OCI-LY1 (cell line): ENCODE results near the gene EFNA4.

Source experiments
- H2AFZ ChIP-seq: fragments of 200-600 bp; sonication (generic), shearing (Covaris generic); 2 replicates; pipeline ENCODE4 v1.6.0; 2014; ENCODE audit warnings: antibody characterized with exemption, mild to moderate bottlenecking, low read length
- H3F3A ChIP-seq: fragments of 200-600 bp; sonication (generic), shearing (Covaris generic); 2 replicates; pipeline ENCODE4 v1.6.0; 2014; ENCODE audit warnings: mild to moderate bottlenecking, antibody characterized with exemption, low read length, moderate library complexity; ENCODE audit not compliant: insufficient read depth
- H3K27ac ChIP-seq: fragments of 200-600 bp; sonication (generic); 2 replicates; pipeline ENCODE4 v1.5.1; 2014; ENCODE audit warnings: low read length, mixed run types, mild to moderate bottlenecking, low read depth; ENCODE audit not compliant: poor library complexity, severe bottlenecking
- H3K27me3 ChIP-seq: fragments of 200-600 bp; sonication (generic); 2 replicates; pipeline ENCODE4 v1.6.0; 2014; ENCODE audit warnings: antibody characterized with exemption, mild to moderate bottlenecking, low read length, moderate library complexity; ENCODE audit not compliant: insufficient read depth
- H3K36me3 ChIP-seq: fragments of 200-600 bp; sonication (generic); 2 replicates; pipeline ENCODE4 v1.6.1; 2014; ENCODE audit warnings: mild to moderate bottlenecking, antibody characterized with exemption, low read length, moderate library complexity, mixed read lengths; ENCODE audit not compliant: insufficient read depth
- H3K4me1 ChIP-seq: fragments of 200-600 bp; sonication (generic); 2 replicates; pipeline ENCODE4 v1.5.1; 2014; ENCODE audit warnings: mild to moderate bottlenecking, low read length, moderate library complexity; ENCODE audit not compliant: insufficient read depth, severe bottlenecking
- H3K4me2 ChIP-seq: fragments of 200-600 bp; sonication (generic), shearing (Covaris generic); 2 replicates; pipeline ENCODE4 v1.6.1; 2014; ENCODE audit warnings: low read length
- H3K4me3 ChIP-seq: fragments of 200-600 bp; sonication (generic); 2 replicates; pipeline ENCODE4 v1.5.1; 2014; ENCODE audit warnings: low read length, low read depth, mild to moderate bottlenecking, mixed read lengths; ENCODE audit not compliant: poor library complexity, severe bottlenecking
- H3K79me2 ChIP-seq: fragments of 200-600 bp; shearing (Covaris generic); 2 replicates; pipeline ENCODE4 v1.6.1; 2016; ENCODE audit warnings: mixed run types, low read length, mixed read lengths; ENCODE audit not compliant: insufficient read depth
- H3K9ac ChIP-seq: fragments of 200-600 bp; sonication (generic), shearing (Covaris generic); 2 replicates; pipeline ENCODE4 v1.6.1; 2014; ENCODE audit warnings: mild to moderate bottlenecking, low read length, mixed read lengths
- H3K9me2 ChIP-seq: fragments of 200-600 bp; sonication (generic), shearing (Covaris generic); 2 replicates; pipeline ENCODE4 v1.6.1; 2014; ENCODE audit warnings: low read depth, mild to moderate bottlenecking, low read length, mixed read lengths
- H3K9me3 ChIP-seq: fragments of 200-600 bp; shearing (Covaris generic); 2 replicates; pipeline ENCODE4 v1.6.1; 2014; ENCODE audit warnings: low read length, mixed read lengths
- H4K20me1 ChIP-seq: fragments of 200-600 bp; sonication (generic), shearing (Covaris generic); 2 replicates; pipeline ENCODE4 v1.6.0; 2016; ENCODE audit warnings: mild to moderate bottlenecking, low read length; ENCODE audit not compliant: insufficient read depth
- CTCF ChIP-seq: fragments of 200-600 bp; sonication (generic), shearing (Covaris generic); IDR thresholded peaks from 2 replicates; pipeline ENCODE4 v1.5.1; 2017; ENCODE audit warnings: mild to moderate bottlenecking, antibody characterized with exemption, low read length, moderate library complexity, mixed read lengths
- EZH2 ChIP-seq: fragments of 200-600 bp; sonication (generic), shearing (Covaris generic); IDR thresholded peaks from 2 replicates; pipeline ENCODE4 v1.8.0; 2017; ENCODE audit warnings: borderline replicate concordance, mixed run types, mild to moderate bottlenecking, antibody characterized with exemption, low read length, moderate library complexity, mixed read lengths

Gene EFNA4

GRCh38 chr1:155070721-155071569 lies 7.4 kb downstream of the EFNA4 start:
- H3K4me3 ChIP-seq: peak overlapping the region; percentile 59
- H3K9ac ChIP-seq: peak overlapping the region; percentile 49
- H4K20me1 ChIP-seq: no peaks in the 10 kb centered on the region
- H3K4me2 ChIP-seq: peak overlapping the region; percentile 90
- TF ChIP-seq EZH2 (no peak), CTCF (peak; percentile 48)
- no peaks in the 10 kb centered on the region for H3F3A ChIP-seq
- no peaks in the 10 kb centered on the region for H3K79me2 ChIP-seq
- no peaks in the 10 kb centered on the region for H3K9me3 ChIP-seq
- peaks cover 22% of the 10 kb centered on the region for H3K4me1 ChIP-seq
- H3K9me2 ChIP-seq: no peaks in the 10 kb centered on the region
- H3K27me3 ChIP-seq: no peaks in the 10 kb centered on the region
- H3K27ac ChIP-seq: no peak overlapping the region
- no peak overlapping the region for H2AFZ ChIP-seq
- peaks cover 5% of the 10 kb centered on the region; the same call in 1 of the 2 replicates for H3K36me3 ChIP-seq

- Histone ChIP-seq H3K27ac (no peak overlapping the region), H3K4me1 (peaks cover 22% of the 10 kb centered on the region), H4K20me1 (no peaks in the 10 kb centered on the region), H3K4me3 (no peak overlapping the region), H3K79me2 (no peaks in the 10 kb centered on the region), H3K9me3 (no peaks in the 10 kb centered on the region), H3K27me3 (no peaks in the 10 kb centered on the region), H3K36me3 (peaks cover 5% of the 10 kb centered on the region; the same call in 1 of the 2 replicates), H3F3A (no peaks in the 10 kb centered on the region), H2AFZ (no peak overlapping the region), H3K9ac (no peak overlapping the region), H3K4me2 (no peak overlapping the region), H3K9me2 (no peaks in the 10 kb centered on the region)
- no peak for TF ChIP-seq EZH2
- no peak for TF ChIP-seq CTCF
These were observed 8.2 kb downstream of the EFNA4 start for GRCh38 chr1:155071701-155072100.

GRCh38 chr1:155072531-155073289 lies 9.2 kb downstream of the EFNA4 start:
- Histone ChIP-seq H3K9ac (no peak overlapping the region), H3K4me3 (no peak overlapping the region)

More at GRCh38 chr1:155072531-155073289, 9.2 kb downstream of the EFNA4 start:
- TF ChIP-seq CTCF: no peak
- Histone ChIP-seq H3K27ac (no peak overlapping the region), H3F3A (no peaks in the 10 kb centered on the region), H3K79me2 (no peaks in the 10 kb centered on the region), H3K9me3 (no peaks in the 10 kb centered on the region), H3K4me1 (peaks cover 22% of the 10 kb centered on the region), H4K20me1 (no peaks in the 10 kb centered on the region), H3K4me2 (no peak overlapping the region), H3K36me3 (peaks cover 5% of the 10 kb centered on the region; the same call in 1 of the 2 replicates), H2AFZ (no peak overlapping the region), H3K27me3 (no peaks in the 10 kb centered on the region), H3K9me2 (no peaks in the 10 kb centered on the region)
